PC-9 (cell line): ENCODE results near the gene IBA57.

ENCODE experiments used
- EZH2 ChIP-seq: fragments of 200-600 bp; sonication (generic); IDR thresholded peaks from 2 replicates; pipeline ENCODE4 v1.8.0; 2017; ENCODE audit warnings: antibody characterized with exemption, low read depth
- TF ChIP-seq, protein P1 (sequence below): fragments of 200-600 bp; sonication (generic); conservative IDR thresholded peaks from 2 replicates; pipeline ENCODE4 v1.6.1; 2017; ENCODE audit warnings: mixed run types, antibody characterized with exemption, mild to moderate bottlenecking, moderate library complexity

GRCh38 chr1:228125185-228125584 lies 40.4 kb upstream of the IBA57 start:
- TF ChIP-seq, protein P1, sequence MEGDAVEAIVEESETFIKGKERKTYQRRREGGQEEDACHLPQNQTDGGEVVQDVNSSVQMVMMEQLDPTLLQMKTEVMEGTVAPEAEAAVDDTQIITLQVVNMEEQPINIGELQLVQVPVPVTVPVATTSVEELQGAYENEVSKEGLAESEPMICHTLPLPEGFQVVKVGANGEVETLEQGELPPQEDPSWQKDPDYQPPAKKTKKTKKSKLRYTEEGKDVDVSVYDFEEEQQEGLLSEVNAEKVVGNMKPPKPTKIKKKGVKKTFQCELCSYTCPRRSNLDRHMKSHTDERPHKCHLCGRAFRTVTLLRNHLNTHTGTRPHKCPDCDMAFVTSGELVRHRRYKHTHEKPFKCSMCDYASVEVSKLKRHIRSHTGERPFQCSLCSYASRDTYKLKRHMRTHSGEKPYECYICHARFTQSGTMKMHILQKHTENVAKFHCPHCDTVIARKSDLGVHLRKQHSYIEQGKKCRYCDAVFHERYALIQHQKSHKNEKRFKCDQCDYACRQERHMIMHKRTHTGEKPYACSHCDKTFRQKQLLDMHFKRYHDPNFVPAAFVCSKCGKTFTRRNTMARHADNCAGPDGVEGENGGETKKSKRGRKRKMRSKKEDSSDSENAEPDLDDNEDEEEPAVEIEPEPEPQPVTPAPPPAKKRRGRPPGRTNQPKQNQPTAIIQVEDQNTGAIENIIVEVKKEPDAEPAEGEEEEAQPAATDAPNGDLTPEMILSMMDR = no peak
- TF ChIP-seq EZH2 = no peak
